ENCODE data around the gene COQ4.

COQ4 gene

GRCh38 chr9:128280084-128280622, 42.5 kb upstream of the COQ4 start:
- TF ChIP-seq SUZ12 (IDR thresholded peaks at IDR 0.05; ENCODE audit: extremely low read depth, insufficient read depth, insufficient read length) (no peak), YY1 (IDR thresholded peaks at IDR 0.05; ENCODE audit: insufficient read depth, insufficient read length) (no peak), ZNF274 (IDR thresholded peaks at IDR 0.05; ENCODE audit: low read depth, low read length) (no peak)
- H3K9ac ChIP-seq (ENCODE audit: insufficient read length, low read depth): no peak overlapping the region
- H3K36me3 ChIP-seq (ENCODE audit: insufficient read depth, insufficient read length, low read length): peaks cover 8% of the 10 kb centered on the region
- H3K27me3 ChIP-seq (ENCODE audit: insufficient read depth, insufficient read length): no peaks in the 10 kb centered on the region
- no peaks in the 10 kb centered on the region for H3K9me3 ChIP-seq (ENCODE audit: insufficient read depth, low read length)
- no peak for DNase-seq (ENCODE audit: low read depth, low spot score)
- no peak overlapping the region for H3K4me3 ChIP-seq (ENCODE audit: insufficient read length, low read depth)
- H3K4me1 ChIP-seq (ENCODE audit: insufficient read depth, insufficient read length): peaks cover 17% of the 10 kb centered on the region

- H3K36me3 ChIP-seq (ENCODE audit: insufficient read depth, insufficient read length, low read length): peaks cover 23% of the 10 kb centered on the region
- peaks cover 11% of the 10 kb centered on the region for H3K4me1 ChIP-seq (ENCODE audit: insufficient read depth, insufficient read length)
- no peak overlapping the region for H3K9ac ChIP-seq (ENCODE audit: insufficient read length, low read depth)
- H3K27me3 ChIP-seq (ENCODE audit: insufficient read depth, insufficient read length): no peaks in the 10 kb centered on the region
- no peak for DNase-seq (ENCODE audit: low read depth, low spot score)
- no peaks in the 10 kb centered on the region for H3K9me3 ChIP-seq (ENCODE audit: insufficient read depth, low read length)
- TF ChIP-seq ZNF274 (IDR thresholded peaks at IDR 0.05; ENCODE audit: low read depth, low read length): no peak
- TF ChIP-seq YY1 (IDR thresholded peaks at IDR 0.05; ENCODE audit: insufficient read depth, insufficient read length): no peak
- no peak for TF ChIP-seq SUZ12 (IDR thresholded peaks at IDR 0.05; ENCODE audit: extremely low read depth, insufficient read depth, insufficient read length)
- no peak overlapping the region for H3K4me3 ChIP-seq (ENCODE audit: insufficient read length, low read depth)
These were observed 40.1 kb upstream of the COQ4 start for GRCh38 chr9:128282500-128282899.

GRCh38 chr9:128285033-128285784, 37.4 kb upstream of the COQ4 start:
- TF ChIP-seq ZNF274 (IDR thresholded peaks at IDR 0.05; ENCODE audit: low read depth, low read length) (no peak), SUZ12 (IDR thresholded peaks at IDR 0.05; ENCODE audit: extremely low read depth, insufficient read depth, insufficient read length) (no peak), YY1 (IDR thresholded peaks at IDR 0.05; ENCODE audit: insufficient read depth, insufficient read length) (no peak)
- peaks cover 32% of the 10 kb centered on the region for H3K36me3 ChIP-seq (ENCODE audit: insufficient read depth, insufficient read length, low read length)
- no peaks in the 10 kb centered on the region for H3K9me3 ChIP-seq (ENCODE audit: insufficient read depth, low read length)
- H3K9ac ChIP-seq (ENCODE audit: insufficient read length, low read depth): no peak overlapping the region
- DNase-seq (ENCODE audit: low read depth, low spot score): no peak
- H3K4me1 ChIP-seq (ENCODE audit: insufficient read depth, insufficient read length): peaks cover 6% of the 10 kb centered on the region
- no peaks in the 10 kb centered on the region for H3K27me3 ChIP-seq (ENCODE audit: insufficient read depth, insufficient read length)
- H3K4me3 ChIP-seq (ENCODE audit: insufficient read length, low read depth): no peak overlapping the region

GRCh38 chr9:128286440-128286839, 36.2 kb upstream of the COQ4 start:
- H3K4me3 ChIP-seq (ENCODE audit: insufficient read length, low read depth): no peak overlapping the region
- H3K9ac ChIP-seq (ENCODE audit: insufficient read length, low read depth): no peak overlapping the region
- TF ChIP-seq SUZ12 (IDR thresholded peaks at IDR 0.05; ENCODE audit: extremely low read depth, insufficient read depth, insufficient read length): no peak
- no peak for TF ChIP-seq ZNF274 (IDR thresholded peaks at IDR 0.05; ENCODE audit: low read depth, low read length)
- TF ChIP-seq YY1 (IDR thresholded peaks at IDR 0.05; ENCODE audit: insufficient read depth, insufficient read length): no peak

GRCh38 chr9:128288273-128289004, 34.2 kb upstream of the COQ4 start:
- Histone ChIP-seq H3K36me3 (ENCODE audit: insufficient read depth, insufficient read length, low read length) (peaks cover 31% of the 10 kb centered on the region), H3K4me3 (ENCODE audit: insufficient read length, low read depth) (no peak overlapping the region), H3K27me3 (ENCODE audit: insufficient read depth, insufficient read length) (no peaks in the 10 kb centered on the region), H3K9ac (ENCODE audit: insufficient read length, low read depth) (no peak overlapping the region), H3K4me1 (ENCODE audit: insufficient read depth, insufficient read length) (peaks cover 4% of the 10 kb centered on the region), H3K9me3 (ENCODE audit: insufficient read depth, low read length) (no peaks in the 10 kb centered on the region)
- no peak for DNase-seq (ENCODE audit: low read depth, low spot score)
- TF ChIP-seq YY1 (IDR thresholded peaks at IDR 0.05; ENCODE audit: insufficient read depth, insufficient read length) (no peak), ZNF274 (IDR thresholded peaks at IDR 0.05; ENCODE audit: low read depth, low read length) (no peak), SUZ12 (IDR thresholded peaks at IDR 0.05; ENCODE audit: extremely low read depth, insufficient read depth, insufficient read length) (no peak)

More at GRCh38 chr9:128286440-128286839, 36.2 kb upstream of the COQ4 start:
- Histone ChIP-seq H3K9me3 (ENCODE audit: insufficient read depth, low read length) (no peaks in the 10 kb centered on the region), H3K27me3 (ENCODE audit: insufficient read depth, insufficient read length) (no peaks in the 10 kb centered on the region), H3K4me1 (ENCODE audit: insufficient read depth, insufficient read length) (peaks cover 6% of the 10 kb centered on the region), H3K36me3 (ENCODE audit: insufficient read depth, insufficient read length, low read length) (peaks cover 31% of the 10 kb centered on the region)
- no peak for DNase-seq (ENCODE audit: low read depth, low spot score)

- no peak overlapping the region for H3K9ac ChIP-seq (ENCODE audit: insufficient read length, low read depth)
- no peaks in the 10 kb centered on the region for H3K9me3 ChIP-seq (ENCODE audit: insufficient read depth, low read length)
- H3K27me3 ChIP-seq (ENCODE audit: insufficient read depth, insufficient read length): no peaks in the 10 kb centered on the region
- H3K4me3 ChIP-seq (ENCODE audit: insufficient read length, low read depth): no peak overlapping the region
- DNase-seq (ENCODE audit: low read depth, low spot score): no peak
- H3K4me1 ChIP-seq (ENCODE audit: insufficient read depth, insufficient read length): peaks cover 4% of the 10 kb centered on the region
- peaks cover 16% of the 10 kb centered on the region for H3K36me3 ChIP-seq (ENCODE audit: insufficient read depth, insufficient read length, low read length)
- TF ChIP-seq SUZ12 (IDR thresholded peaks at IDR 0.05; ENCODE audit: extremely low read depth, insufficient read depth, insufficient read length) (no peak), ZNF274 (IDR thresholded peaks at IDR 0.05; ENCODE audit: low read depth, low read length) (no peak)
These were observed 30.6 kb upstream of the COQ4 start for GRCh38 chr9:128292009-128292408.

- H3K4me3 ChIP-seq (ENCODE audit: insufficient read length, low read depth): no peak overlapping the region
- no peak for TF ChIP-seq ZNF274 (IDR thresholded peaks at IDR 0.05; ENCODE audit: low read depth, low read length)
- no peak for TF ChIP-seq YY1 (IDR thresholded peaks at IDR 0.05; ENCODE audit: insufficient read depth, insufficient read length)
- no peak for TF ChIP-seq SUZ12 (IDR thresholded peaks at IDR 0.05; ENCODE audit: extremely low read depth, insufficient read depth, insufficient read length)
- no peaks in the 10 kb centered on the region for H3K9me3 ChIP-seq (ENCODE audit: insufficient read depth, low read length)
- H3K27me3 ChIP-seq (ENCODE audit: insufficient read depth, insufficient read length): no peaks in the 10 kb centered on the region
- peaks cover 4% of the 10 kb centered on the region for H3K4me1 ChIP-seq (ENCODE audit: insufficient read depth, insufficient read length)
- DNase-seq (ENCODE audit: low read depth, low spot score): no peak
- peaks cover 11% of the 10 kb centered on the region for H3K36me3 ChIP-seq (ENCODE audit: insufficient read depth, insufficient read length, low read length)
- no peak overlapping the region for H3K9ac ChIP-seq (ENCODE audit: insufficient read length, low read depth)
These were observed 29.5 kb upstream of the COQ4 start for GRCh38 chr9:128293091-128293490.
